ENCODE measurements around the gene CLDN5. TPM values are rescaled to one million over a fixed set of nuclear protein-coding genes. Genes with fewer than 3 reads are reported as not detected.
A peak's percentile ranks its signal among the peaks of the same experiment; 100 is the strongest.

The CLDN5 gene
- total RNA-seq, 1 donor from 2014 or later, result 7.0 TPM

- no peak for DNase-seq (ENCODE audit: low read depth)
Observed at GRCh38 chr22:19523240-19524169, 705 bp downstream of the CLDN5 start.

- DNase-seq (ENCODE audit: low read depth), result no peak
Observed at GRCh38 chr22:19522881-19523239, 1.4 kb downstream of the CLDN5 start.

- DNase-seq (ENCODE audit: low read depth), result peak; percentile 94
Observed at GRCh38 chr22:19522190-19522880, 1.9 kb downstream of the CLDN5 start.

DNA sequence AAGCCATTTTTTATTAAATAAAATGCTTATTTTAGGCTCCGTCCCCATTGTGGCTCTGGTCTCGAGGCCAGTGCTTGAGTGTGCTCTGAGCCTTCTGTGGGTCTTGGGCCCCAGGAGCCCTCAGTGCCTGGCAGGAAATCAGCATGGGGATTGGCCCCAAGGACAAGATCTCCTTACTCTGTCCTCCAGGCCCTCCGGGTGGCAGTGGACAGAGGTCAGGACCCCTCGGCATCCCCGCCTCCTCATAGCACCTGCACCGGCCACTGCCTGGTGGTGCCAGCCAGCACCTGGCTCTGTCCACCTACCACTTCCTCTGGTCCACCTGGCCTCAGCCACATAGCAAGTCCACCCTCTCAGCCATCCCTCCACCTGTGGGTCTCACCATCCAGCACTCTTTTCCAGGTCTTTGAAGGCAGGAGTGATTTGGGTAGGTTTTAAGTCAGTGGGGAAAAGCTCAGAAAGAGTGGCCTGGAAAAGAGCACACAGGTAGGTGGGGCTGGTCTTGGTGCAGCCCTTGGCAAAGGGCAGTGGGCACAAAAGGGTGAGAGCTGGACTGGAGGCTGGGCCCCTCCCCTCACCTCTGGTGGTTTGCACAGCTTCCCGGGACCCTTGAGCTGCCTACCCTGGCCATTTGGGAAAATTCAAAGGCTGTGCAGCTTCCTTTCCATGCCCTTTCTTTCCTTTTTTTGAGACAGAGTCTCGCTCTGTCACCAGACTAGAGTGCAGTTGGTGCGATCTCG lies 3.5 kb downstream of the CLDN5 start:
- DNase-seq (ENCODE audit: low read depth), result no peak

GRCh38 chr22:19520007-19520406 lies 4.2 kb downstream of the CLDN5 start:
- no peak for DNase-seq (ENCODE audit: low read depth)

DNA sequence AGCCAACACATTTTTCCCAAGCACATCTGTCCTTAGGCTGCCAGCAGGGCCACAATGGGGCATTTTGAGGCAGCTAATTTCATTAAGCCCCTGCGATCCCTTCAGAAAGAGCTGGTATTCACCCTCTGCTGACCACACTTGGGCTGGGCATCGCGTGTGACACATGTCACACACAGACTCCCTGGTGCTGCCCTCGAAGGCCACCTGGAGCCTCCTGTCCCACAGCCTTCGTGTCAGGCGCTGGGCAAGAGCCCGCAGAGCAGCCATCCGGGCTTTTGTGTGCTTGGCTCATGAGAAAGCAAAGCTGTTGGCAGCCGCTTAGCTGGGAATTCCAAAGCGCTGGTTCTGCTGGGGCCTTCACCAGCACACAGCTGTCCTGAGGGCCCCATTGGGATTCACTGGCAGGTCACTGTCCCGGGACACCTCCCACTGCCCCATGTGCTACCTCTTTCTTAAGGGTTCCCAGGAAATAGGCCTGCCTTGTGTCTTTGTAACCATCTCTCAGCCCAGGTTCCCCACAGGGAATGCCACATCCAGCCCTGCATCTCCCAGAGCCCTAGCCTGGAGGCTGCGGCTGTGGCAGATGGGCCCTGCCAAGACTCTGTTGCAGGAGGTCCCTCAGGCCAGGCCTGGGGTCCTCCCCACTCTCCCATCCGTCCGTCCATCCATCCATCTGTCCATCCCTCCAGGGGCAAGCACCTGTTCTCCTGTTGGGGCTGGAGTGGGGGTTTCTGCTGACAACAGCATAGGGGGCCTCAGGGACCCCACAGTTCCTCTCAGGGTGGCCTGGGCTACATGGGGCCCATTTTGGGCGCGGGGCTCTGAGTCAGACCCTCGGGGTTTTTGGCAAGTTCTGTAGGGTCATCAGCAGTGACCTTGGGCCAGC lies 4.9 kb downstream of the CLDN5 start:
- DNase-seq (ENCODE audit: low read depth), result peak; percentile 68

DNA sequence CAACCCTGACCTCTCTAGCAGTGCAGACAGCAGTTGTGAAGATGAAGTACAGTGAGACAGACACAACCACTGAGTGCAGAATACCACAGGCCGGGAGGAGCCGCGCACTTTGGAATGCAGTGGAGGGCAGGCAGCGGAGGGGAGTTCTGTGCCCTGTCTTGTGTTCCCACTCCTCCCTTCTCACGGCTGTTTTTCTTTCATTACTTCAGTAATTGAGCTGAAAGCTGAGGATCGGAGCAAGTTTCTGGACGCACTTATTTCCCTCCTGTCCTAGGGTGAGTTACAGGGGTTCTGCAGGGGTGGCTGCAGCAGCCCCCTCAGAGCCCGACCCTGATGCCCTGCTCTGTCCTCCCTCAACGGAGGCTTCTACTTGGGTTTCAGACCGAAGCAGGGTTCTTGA lies 5.6 kb downstream of the CLDN5 start:
- no peak for DNase-seq (ENCODE audit: low read depth)

GRCh38 chr22:19517919-19518611 lies 6.1 kb downstream of the CLDN5 start:
- DNase-seq (ENCODE audit: low read depth), result no peak

- DNase-seq (ENCODE audit: low read depth), result no peak
Observed at GRCh38 chr22:19517171-19517500, 7.1 kb downstream of the CLDN5 start.

- DNase-seq (ENCODE audit: low read depth), result no peak
Observed at GRCh38 chr22:19516378-19517170, 7.6 kb downstream of the CLDN5 start.

DNA sequence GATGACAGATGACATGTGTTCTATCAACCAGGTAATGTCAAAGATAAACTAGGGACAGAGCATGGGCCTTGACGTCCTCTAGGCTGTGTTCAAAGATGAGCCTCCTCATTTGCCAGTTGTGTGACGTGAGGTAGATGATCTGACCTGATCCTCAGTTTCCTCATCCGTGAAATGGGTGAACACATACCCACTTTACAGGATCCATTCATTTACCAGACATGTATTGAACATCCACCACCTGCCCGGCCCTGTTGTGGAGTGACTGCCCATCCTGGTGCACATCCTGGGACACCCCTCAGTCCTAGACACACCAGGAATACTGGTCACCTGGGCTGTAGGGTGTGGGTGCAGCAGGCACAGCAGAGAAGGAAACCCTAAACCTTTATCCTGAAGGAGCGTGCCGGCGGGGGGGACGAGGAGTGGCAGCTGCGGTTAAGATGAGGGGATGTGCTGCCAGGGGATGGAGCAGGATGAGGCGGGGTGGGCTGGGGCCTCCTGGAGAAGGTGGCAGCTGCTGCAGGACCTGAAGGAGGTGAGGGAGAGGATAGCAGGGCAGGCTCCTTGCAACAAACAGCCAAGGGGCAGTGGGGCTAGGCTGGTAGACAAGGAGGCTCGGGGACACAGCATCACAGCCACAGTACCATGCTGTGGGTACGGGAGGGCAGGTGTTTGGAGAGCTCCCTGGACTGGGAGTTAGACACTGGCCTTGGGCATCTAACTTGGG lies 8.4 kb downstream of the CLDN5 start:
- DNase-seq (ENCODE audit: low read depth), result no peak

- peak; percentile 99 for DNase-seq (ENCODE audit: low read depth)
Observed at GRCh38 chr22:19514831-19515565, 9.2 kb downstream of the CLDN5 start.

DNA sequence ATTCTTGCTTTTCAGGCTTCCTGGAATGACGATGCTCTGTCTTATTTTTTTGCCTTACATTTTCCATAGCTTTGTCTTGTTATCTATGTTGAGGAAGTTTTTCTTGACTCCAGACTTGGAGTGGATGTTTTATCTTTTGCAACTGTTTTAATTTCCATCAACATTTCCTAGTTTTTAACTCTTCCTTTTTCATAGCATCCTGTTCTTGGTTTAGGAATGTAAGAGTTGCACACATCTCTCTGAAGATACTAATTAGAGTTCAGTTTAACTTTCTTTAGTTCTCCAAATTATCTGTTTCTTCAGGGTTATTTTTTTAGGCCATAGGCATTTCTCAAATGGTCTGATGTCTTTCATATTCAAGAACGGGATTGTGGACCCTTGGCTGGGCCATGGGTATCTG lies 10.4 kb downstream of the CLDN5 start:
- no peak for DNase-seq (ENCODE audit: low read depth)

GRCh38 chr22:19510919-19511341 lies 13.3 kb downstream of the CLDN5 start:
- peak; percentile 80 for DNase-seq (ENCODE audit: low read depth)

- DNase-seq (ENCODE audit: low read depth), result peak; percentile 51
Observed at GRCh38 chr22:19509923-19510322, 14.3 kb downstream of the CLDN5 start.

DNA sequence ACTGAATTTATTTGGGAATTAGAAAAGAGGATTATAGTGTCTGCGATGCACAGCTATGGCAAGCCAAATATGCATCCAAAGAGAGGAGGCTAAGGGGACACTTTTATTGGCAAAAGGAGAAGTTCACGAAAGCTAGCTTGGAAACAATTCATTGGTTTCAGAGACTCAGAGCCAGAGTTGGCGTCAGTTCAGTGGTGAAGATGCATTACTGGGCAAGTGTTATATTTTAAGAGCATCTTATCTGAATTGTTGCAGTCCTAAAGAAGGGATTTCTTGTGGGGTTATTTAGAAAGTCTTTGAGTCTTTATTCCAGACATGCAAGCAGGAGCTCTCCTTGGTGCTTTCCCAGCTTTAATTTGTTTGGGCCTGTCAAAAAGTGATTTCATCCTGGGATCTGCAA lies 15.0 kb downstream of the CLDN5 start:
- no peak for DNase-seq (ENCODE audit: low read depth)

DNA sequence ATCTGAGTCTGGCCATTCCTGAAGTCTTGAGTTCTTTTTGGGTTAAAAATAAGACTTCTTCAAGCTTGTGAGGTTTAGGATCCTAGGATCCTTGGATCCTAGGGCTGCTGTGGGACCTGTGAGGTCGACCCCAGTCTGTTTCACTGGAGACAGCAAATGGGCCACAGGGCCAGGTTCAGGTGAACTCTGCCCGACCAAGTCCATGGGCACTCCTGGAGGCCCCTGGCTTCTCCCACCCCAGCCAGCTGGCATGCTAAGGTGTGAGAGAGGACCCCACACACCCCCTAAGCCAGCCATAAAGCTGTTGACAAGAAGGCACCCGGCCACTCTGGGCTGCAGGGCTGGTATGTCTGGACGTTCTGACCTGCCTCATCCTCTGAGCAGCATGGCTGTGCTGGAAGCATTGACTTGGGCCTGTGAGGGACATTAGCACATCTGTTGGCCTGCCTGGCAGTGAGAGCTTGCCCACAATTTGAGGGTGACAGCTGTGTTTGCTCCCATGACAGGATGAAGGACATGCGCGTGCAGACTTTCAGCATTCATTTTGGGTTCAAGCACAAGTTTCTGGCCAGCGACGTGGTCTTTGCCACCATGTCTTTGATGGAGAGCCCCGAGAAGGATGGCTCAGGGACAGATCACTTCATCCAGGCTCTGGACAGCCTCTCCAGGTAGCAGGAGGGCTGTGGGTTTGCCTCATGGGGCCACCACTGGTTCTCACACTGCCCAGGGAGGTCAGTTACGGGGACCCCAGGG lies 16.0 kb downstream of the CLDN5 start:
- no peak for DNase-seq (ENCODE audit: low read depth)

DNA sequence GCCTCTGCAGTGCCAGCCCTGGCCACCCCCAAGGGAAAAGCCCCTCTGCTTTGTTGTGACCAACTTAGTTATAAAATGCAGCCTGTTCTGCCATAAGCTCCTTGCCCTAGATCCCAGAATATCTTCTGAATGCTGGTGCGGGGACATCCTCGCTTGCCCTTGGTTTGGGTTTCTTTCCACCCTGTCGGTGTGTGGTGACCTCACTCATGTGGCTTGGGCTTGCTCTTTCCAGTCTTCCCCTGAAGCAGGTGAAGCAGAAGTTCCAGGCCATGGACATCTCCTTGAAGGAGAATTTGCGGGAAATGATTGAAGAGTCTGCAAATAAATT lies 16.7 kb downstream of the CLDN5 start:
- no peak for DNase-seq (ENCODE audit: low read depth)
